Stimulated activated CD4-positive, alpha-beta T cell treated with anti-CD3 and anti-CD28 coated beads, TNF-alpha, amount 100 ng/mL, for 4 hours (primary cell): Measurements from ENCODE around the gene COL26A1.
"Not testable (repeated sequence)": the region's sequence is repeated elsewhere in the genome, so short reads cannot be mapped to it uniquely, and the experiment has no call there.

Experiments used
- DNase-seq, 3 experiments: peaks; one replicate each; pipeline ENCODE4 v3.0.0-alpha.2; 2020; ENCODE audit warnings: low read depth in 3 of 3

Gene COL26A1

GRCh38 chr7:101402081-101402779 is 39.6 kb downstream of the COL26A1 start:
- DNase-seq, result no peak

- no peak for DNase-seq
These were observed 40.2 kb downstream of the COL26A1 start for GRCh38 chr7:101402835-101403234.

GRCh38 chr7:101405474-101406067 is 42.9 kb downstream of the COL26A1 start:
- DNase-seq, result no peak

GRCh38 chr7:101410743-101411507 is 48.2 kb downstream of the COL26A1 start:
- DNase-seq, result peak in 1 of 3 experiments; percentile 7

GRCh38 chr7:101411508-101411874 is 48.8 kb downstream of the COL26A1 start:
- no peak for DNase-seq

- no peak for DNase-seq
These were observed 50.3 kb downstream of the COL26A1 start for GRCh38 chr7:101412976-101413375.

- no peak for DNase-seq
These were observed 56.0 kb downstream of the COL26A1 start for GRCh38 chr7:101418694-101419093.

- no peak for DNase-seq
These were observed 57.2 kb downstream of the COL26A1 start for GRCh38 chr7:101419831-101420230.

- DNase-seq, result no peak
These were observed 57.8 kb downstream of the COL26A1 start for GRCh38 chr7:101420436-101420835.

- no peak for DNase-seq
These were observed 59.9 kb downstream of the COL26A1 start for GRCh38 chr7:101422356-101423195.

- DNase-seq, result no peak
These were observed 63.8 kb downstream of the COL26A1 start for GRCh38 chr7:101426303-101427011.

- DNase-seq, result no peak
These were observed 65.6 kb downstream of the COL26A1 start for GRCh38 chr7:101428093-101428866.

- DNase-seq, result no peak
These were observed 69.6 kb downstream of the COL26A1 start for GRCh38 chr7:101432316-101432715.

GRCh38 chr7:101433688-101434087 is 71.0 kb downstream of the COL26A1 start:
- no peak for DNase-seq

- not testable (repeated sequence) for DNase-seq
These were observed 71.5 kb downstream of the COL26A1 start for GRCh38 chr7:101434155-101434554.

GRCh38 chr7:101435461-101436220 is 73.0 kb downstream of the COL26A1 start:
- DNase-seq, result no peak

GRCh38 chr7:101436221-101436735 is 73.6 kb downstream of the COL26A1 start:
- no peak for DNase-seq

GRCh38 chr7:101436857-101437576 is 74.3 kb downstream of the COL26A1 start:
- DNase-seq, result no peak

- DNase-seq, result no peak
These were observed 79.2 kb downstream of the COL26A1 start for GRCh38 chr7:101441890-101442289.
